Liver (tissue), 3 donors: ENCODE measurements around the gene C2CD4C.

Source experiments
- GABPA ChIP-seq, 2 donors: IDR thresholded peaks in 1 of 2; conservative IDR thresholded peaks in 1 of 2; 2 replicates each; pipeline ENCODE4 v1.6.1; 2016; ENCODE audit warnings: antibody characterized with exemption in 2 of 2, mild to moderate bottlenecking in 1 of 2, moderate library complexity in 1 of 2
- RAD21 ChIP-seq, 2 donors: IDR thresholded peaks; 2 replicates each; pipeline ENCODE4 v1.6.1; 2016; ENCODE audit warnings: antibody characterized with exemption in 2 of 2, mild to moderate bottlenecking in 2 of 2
- TAF1 ChIP-seq: conservative IDR thresholded peaks from 2 replicates; pipeline ENCODE4 v1.6.1; 2016; ENCODE audit warnings: antibody characterized with exemption, mild to moderate bottlenecking
- YY1 ChIP-seq: IDR thresholded peaks from 2 replicates; pipeline ENCODE4 v1.6.1; 2016; ENCODE audit warnings: antibody characterized with exemption, mild to moderate bottlenecking
- TF ChIP-seq, protein P1 (sequence below): fragments of 150-350 bp; IDR thresholded peaks from 2 replicates; pipeline ENCODE4 v1.5.1; 2017; ENCODE audit warnings: improper control_type of control experiment, low read depth, low read length; ENCODE audit not compliant: missing input control
- TF ChIP-seq, protein P2 (sequence below): IDR thresholded peaks from 2 replicates; pipeline ENCODE4 v1.6.1; 2016; ENCODE audit warnings: antibody characterized with exemption
- TF ChIP-seq, protein P3 (sequence below): IDR thresholded peaks from 2 replicates; pipeline ENCODE4 v1.6.1; 2016; ENCODE audit warnings: antibody characterized with exemption, mild to moderate bottlenecking
- TF ChIP-seq, protein P4 (sequence below): IDR thresholded peaks from 2 replicates; pipeline ENCODE4 v1.6.1; 2016; ENCODE audit warnings: antibody characterized with exemption
- TF ChIP-seq, protein P5 (sequence below): IDR thresholded peaks from 2 replicates; pipeline ENCODE4 v1.6.1; 2016; ENCODE audit warnings: antibody characterized with exemption
- donor health status: healthy.
- donor health status: healthy.

DNA sequence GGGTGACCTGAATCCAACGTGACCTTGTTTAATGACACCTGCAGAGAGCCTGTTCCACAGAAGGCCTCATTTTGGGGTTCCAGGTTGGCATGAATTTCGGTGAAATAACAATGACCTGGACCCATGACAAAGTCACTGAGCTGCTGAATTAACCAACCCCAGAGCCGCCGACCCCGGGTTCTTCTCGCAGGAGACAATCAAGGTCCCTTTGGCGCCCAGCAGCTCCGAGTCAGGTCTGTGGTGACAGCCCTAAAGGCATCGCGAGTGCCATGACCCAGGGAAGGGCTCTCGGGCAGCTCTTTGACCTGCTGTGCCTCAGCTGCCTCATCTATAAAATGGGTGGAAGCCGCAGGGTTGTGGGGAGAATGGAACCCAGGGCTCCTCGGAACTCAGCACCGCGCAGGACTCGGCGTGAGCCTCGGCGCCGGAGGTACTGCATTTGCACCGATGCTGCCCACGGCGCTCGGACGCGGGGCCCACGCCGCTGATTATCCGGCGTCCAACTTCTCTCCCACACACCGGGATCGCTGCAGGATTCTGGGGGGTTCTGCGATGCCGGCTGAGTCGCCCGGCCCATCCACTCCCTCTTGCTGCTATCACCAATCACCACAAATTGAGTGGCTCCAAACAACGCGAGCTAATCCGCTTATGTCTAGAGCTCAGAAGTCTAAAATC is 46.2 kb upstream of the C2CD4C start:
- TF ChIP-seq, protein P1, sequence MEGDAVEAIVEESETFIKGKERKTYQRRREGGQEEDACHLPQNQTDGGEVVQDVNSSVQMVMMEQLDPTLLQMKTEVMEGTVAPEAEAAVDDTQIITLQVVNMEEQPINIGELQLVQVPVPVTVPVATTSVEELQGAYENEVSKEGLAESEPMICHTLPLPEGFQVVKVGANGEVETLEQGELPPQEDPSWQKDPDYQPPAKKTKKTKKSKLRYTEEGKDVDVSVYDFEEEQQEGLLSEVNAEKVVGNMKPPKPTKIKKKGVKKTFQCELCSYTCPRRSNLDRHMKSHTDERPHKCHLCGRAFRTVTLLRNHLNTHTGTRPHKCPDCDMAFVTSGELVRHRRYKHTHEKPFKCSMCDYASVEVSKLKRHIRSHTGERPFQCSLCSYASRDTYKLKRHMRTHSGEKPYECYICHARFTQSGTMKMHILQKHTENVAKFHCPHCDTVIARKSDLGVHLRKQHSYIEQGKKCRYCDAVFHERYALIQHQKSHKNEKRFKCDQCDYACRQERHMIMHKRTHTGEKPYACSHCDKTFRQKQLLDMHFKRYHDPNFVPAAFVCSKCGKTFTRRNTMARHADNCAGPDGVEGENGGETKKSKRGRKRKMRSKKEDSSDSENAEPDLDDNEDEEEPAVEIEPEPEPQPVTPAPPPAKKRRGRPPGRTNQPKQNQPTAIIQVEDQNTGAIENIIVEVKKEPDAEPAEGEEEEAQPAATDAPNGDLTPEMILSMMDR: no peak
- TF ChIP-seq, protein P2, sequence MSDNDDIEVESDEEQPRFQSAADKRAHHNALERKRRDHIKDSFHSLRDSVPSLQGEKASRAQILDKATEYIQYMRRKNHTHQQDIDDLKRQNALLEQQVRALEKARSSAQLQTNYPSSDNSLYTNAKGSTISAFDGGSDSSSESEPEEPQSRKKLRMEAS: no peak
- TF ChIP-seq GABPA (IDR thresholded peaks at IDR 0.05 in 1 of 2, conservative IDR thresholded peaks at IDR 0.05 in 1 of 2): no peak
- TF ChIP-seq, protein P3, sequence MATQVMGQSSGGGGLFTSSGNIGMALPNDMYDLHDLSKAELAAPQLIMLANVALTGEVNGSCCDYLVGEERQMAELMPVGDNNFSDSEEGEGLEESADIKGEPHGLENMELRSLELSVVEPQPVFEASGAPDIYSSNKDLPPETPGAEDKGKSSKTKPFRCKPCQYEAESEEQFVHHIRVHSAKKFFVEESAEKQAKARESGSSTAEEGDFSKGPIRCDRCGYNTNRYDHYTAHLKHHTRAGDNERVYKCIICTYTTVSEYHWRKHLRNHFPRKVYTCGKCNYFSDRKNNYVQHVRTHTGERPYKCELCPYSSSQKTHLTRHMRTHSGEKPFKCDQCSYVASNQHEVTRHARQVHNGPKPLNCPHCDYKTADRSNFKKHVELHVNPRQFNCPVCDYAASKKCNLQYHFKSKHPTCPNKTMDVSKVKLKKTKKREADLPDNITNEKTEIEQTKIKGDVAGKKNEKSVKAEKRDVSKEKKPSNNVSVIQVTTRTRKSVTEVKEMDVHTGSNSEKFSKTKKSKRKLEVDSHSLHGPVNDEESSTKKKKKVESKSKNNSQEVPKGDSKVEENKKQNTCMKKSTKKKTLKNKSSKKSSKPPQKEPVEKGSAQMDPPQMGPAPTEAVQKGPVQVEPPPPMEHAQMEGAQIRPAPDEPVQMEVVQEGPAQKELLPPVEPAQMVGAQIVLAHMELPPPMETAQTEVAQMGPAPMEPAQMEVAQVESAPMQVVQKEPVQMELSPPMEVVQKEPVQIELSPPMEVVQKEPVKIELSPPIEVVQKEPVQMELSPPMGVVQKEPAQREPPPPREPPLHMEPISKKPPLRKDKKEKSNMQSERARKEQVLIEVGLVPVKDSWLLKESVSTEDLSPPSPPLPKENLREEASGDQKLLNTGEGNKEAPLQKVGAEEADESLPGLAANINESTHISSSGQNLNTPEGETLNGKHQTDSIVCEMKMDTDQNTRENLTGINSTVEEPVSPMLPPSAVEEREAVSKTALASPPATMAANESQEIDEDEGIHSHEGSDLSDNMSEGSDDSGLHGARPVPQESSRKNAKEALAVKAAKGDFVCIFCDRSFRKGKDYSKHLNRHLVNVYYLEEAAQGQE: no peak
- TF ChIP-seq, protein P4, sequence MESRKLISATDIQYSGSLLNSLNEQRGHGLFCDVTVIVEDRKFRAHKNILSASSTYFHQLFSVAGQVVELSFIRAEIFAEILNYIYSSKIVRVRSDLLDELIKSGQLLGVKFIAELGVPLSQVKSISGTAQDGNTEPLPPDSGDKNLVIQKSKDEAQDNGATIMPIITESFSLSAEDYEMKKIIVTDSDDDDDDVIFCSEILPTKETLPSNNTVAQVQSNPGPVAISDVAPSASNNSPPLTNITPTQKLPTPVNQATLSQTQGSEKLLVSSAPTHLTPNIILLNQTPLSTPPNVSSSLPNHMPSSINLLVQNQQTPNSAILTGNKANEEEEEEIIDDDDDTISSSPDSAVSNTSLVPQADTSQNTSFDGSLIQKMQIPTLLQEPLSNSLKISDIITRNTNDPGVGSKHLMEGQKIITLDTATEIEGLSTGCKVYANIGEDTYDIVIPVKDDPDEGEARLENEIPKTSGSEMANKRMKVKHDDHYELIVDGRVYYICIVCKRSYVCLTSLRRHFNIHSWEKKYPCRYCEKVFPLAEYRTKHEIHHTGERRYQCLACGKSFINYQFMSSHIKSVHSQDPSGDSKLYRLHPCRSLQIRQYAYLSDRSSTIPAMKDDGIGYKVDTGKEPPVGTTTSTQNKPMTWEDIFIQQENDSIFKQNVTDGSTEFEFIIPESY: no peak
- no peak for TF ChIP-seq YY1
- TF ChIP-seq, protein P5, sequence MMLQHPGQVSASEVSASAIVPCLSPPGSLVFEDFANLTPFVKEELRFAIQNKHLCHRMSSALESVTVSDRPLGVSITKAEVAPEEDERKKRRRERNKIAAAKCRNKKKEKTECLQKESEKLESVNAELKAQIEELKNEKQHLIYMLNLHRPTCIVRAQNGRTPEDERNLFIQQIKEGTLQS: no peak
- no peak for TF ChIP-seq TAF1
- TF ChIP-seq RAD21 (IDR thresholded peaks at IDR 0.05): no peak
